Measurements from ENCODE around the gene SHANK2.

DNA sequence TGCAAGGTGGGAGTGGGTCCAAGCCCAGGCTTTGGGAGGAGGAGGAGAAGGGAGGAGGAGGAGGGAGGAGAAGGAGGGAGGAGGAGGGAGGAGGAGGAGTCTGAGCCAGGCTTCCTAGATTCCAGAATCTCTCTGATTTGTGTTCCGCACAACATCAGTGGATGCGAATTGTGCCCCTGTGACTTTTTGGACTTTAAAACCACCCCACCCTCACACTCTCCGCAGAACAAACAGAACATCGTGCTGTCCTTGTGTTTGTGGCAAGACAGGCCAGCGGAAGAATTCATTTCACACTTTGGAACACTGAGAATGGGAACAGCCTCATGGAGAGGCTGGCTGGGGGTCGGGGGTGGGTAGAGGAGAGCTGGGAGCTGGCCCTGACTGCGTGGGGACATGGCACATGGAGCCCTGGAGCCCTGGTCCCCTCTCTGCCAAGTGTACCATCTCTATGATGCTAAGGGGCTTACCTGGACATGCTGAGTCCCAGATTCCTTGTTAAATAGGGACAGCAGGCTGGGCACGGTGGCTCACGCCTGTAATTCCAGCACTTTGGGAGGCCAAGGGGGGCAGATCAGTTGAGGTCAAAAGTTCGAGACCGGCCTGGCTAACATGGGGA, 16.4 kb upstream of the SHANK2 start:
- TF ChIP-seq POLR2A (IDR thresholded peaks at IDR 0.05), result no peak
- TF ChIP-seq, protein P1, sequence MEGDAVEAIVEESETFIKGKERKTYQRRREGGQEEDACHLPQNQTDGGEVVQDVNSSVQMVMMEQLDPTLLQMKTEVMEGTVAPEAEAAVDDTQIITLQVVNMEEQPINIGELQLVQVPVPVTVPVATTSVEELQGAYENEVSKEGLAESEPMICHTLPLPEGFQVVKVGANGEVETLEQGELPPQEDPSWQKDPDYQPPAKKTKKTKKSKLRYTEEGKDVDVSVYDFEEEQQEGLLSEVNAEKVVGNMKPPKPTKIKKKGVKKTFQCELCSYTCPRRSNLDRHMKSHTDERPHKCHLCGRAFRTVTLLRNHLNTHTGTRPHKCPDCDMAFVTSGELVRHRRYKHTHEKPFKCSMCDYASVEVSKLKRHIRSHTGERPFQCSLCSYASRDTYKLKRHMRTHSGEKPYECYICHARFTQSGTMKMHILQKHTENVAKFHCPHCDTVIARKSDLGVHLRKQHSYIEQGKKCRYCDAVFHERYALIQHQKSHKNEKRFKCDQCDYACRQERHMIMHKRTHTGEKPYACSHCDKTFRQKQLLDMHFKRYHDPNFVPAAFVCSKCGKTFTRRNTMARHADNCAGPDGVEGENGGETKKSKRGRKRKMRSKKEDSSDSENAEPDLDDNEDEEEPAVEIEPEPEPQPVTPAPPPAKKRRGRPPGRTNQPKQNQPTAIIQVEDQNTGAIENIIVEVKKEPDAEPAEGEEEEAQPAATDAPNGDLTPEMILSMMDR (IDR thresholded peaks at IDR 0.05), result no peak
